Right ventricle myocardium superior (tissue), 1 donor: ENCODE measurements around the gene SFXN4. TPM values are rescaled to one million over a fixed set of nuclear protein-coding genes. Genes with fewer than 3 reads are reported as not detected.
"Not testable (repeated sequence)": the region's sequence is repeated elsewhere in the genome, so short reads cannot be mapped to it uniquely, and the experiment has no call there.

Experiments
- ATAC-seq: fragments of 200-7000 bp; cut with Tn5 transposase; one replicate; pipeline ENCODE4 v1.9.1; 2020; ENCODE audit warnings: mild to moderate bottlenecking; ENCODE audit not compliant: poor library complexity
- DNase-seq: peaks from one replicate; pipeline ENCODE4 v3.0.0-alpha.2; 2020
- intact Hi-C: fragments of 100-400 bp; cut with DNase I; formaldehyde crosslinking; loops from one replicate; pipeline ENCODE4 v1.11.2; 2022
- total RNA-seq: library from RNA; stranded (reverse); fragmentation: NEBNext Ultra II Directional; extraction: Animal tissue kit (Norgen Biotek cat#: 25700); gene quantifications from one replicate; pipeline ENCODE4 v1.2.1, GENCODE V29; 2021
- donor health status: DM: no; HTN: yes; CAD: no; lungs with severe emphysema.

The SFXN4 gene
- total RNA-seq, 1 donor from 2014 or later: 48.2 TPM

GRCh38 chr10:119159332-119159731 lies 6.2 kb downstream of the SFXN4 start:
- no peak for ATAC-seq
- intact Hi-C loops: no loop called here
- no peak for DNase-seq

GRCh38 chr10:119153661-119154060 lies 11.9 kb downstream of the SFXN4 start:
- intact Hi-C loops: no loop called here
- DNase-seq (no peak), ATAC-seq (no peak)

GRCh38 chr10:119153041-119153440 lies 12.5 kb downstream of the SFXN4 start:
- ATAC-seq (no peak), DNase-seq (no peak)
- intact Hi-C loops: no loop called here

- DNase-seq, intact Hi-C loops, ATAC-seq: not testable (repeated sequence)
Measured at GRCh38 chr10:119151601-119152000, 13.9 kb downstream of the SFXN4 start.

GRCh38 chr10:119149729-119150128 lies 15.8 kb downstream of the SFXN4 start:
- DNase-seq: no peak
- no peak for ATAC-seq
- intact Hi-C loops: no loop called here

GRCh38 chr10:119149157-119149556 lies 16.4 kb downstream of the SFXN4 start:
- intact Hi-C loops: no loop called here
- ATAC-seq (no peak), DNase-seq (no peak)

GRCh38 chr10:119143657-119144056 lies 21.9 kb downstream of the SFXN4 start:
- intact Hi-C loops: no loop called here
- ATAC-seq (no peak), DNase-seq (no peak)

GRCh38 chr10:119140603-119141245 lies 24.8 kb downstream of the SFXN4 start:
- DNase-seq: no peak

GRCh38 chr10:119139464-119140067 lies 25.9 kb downstream of the SFXN4 start:
- intact Hi-C loops: no loop called here
- peak; percentile 39 for ATAC-seq
- DNase-seq: no peak

More at GRCh38 chr10:119140603-119141245, 24.8 kb downstream of the SFXN4 start:
- intact Hi-C loops: no loop called here
- no peak for ATAC-seq

GRCh38 chr10:119138346-119139306 lies 26.9 kb downstream of the SFXN4 start:
- ATAC-seq: no peak
- intact Hi-C loops: no loop called here
- no peak for DNase-seq

GRCh38 chr10:119137878-119138277 lies 27.6 kb downstream of the SFXN4 start:
- intact Hi-C loops, ATAC-seq, DNase-seq: not testable (repeated sequence)

GRCh38 chr10:119136084-119136483 lies 29.4 kb downstream of the SFXN4 start:
- DNase-seq: no peak
- intact Hi-C loops: no loop called here

GRCh38 chr10:119135513-119135881 lies 30.0 kb downstream of the SFXN4 start:
- DNase-seq: no peak
- intact Hi-C loops: no loop called here
- peak; percentile 46 for ATAC-seq

More at GRCh38 chr10:119136084-119136483, 29.4 kb downstream of the SFXN4 start:
- no peak for ATAC-seq

- intact Hi-C loops: no loop called here
- DNase-seq (no peak), ATAC-seq (no peak)
Measured at GRCh38 chr10:119133949-119134348, 31.6 kb downstream of the SFXN4 start.

- DNase-seq (no peak), ATAC-seq (no peak)
- intact Hi-C loops: no loop called here
Measured at GRCh38 chr10:119132521-119133345, 32.8 kb downstream of the SFXN4 start.

- DNase-seq (no peak), ATAC-seq (peak; percentile 63)
- intact Hi-C loops: no loop called here
Measured at GRCh38 chr10:119131512-119132240, 33.8 kb downstream of the SFXN4 start.

GRCh38 chr10:119129721-119130120 lies 35.8 kb downstream of the SFXN4 start:
- intact Hi-C loops: no loop called here
- DNase-seq (no peak), ATAC-seq (no peak)

GRCh38 chr10:119125942-119126341 lies 39.6 kb downstream of the SFXN4 start:
- no peak for DNase-seq
- no peak for ATAC-seq
- intact Hi-C loops: no loop called here
